GM12878 (cell line): Measurements from ENCODE around the gene ALG6. TPM values are rescaled to one million over a fixed set of nuclear protein-coding genes. Genes with fewer than 3 reads are reported as not detected.
"Not testable (repeated sequence)": the region's sequence is repeated elsewhere in the genome, so short reads cannot be mapped to it uniquely, and the experiment has no call there.

Experiments
- ATAC-seq: fragments of 200-7000 bp; cut with Tn5 transposase; 3 replicates; pipeline ENCODE4 v1.9.1; 2020; ENCODE audit warnings: mild to moderate bottlenecking, moderate library complexity
- BruUV-seq: library from RNA; stranded (reverse); fragments of 400-500 nt; replicated peaks from 2 replicates; lab custom pipeline; 2021; lab: Mats Ljungman, UMichigan
- CTCF ChIA-PET: fragments of 300-600 bp; sonication (Branson Sonifier 250); formaldehyde crosslinking; extraction: SDS; loops from one replicate; lab custom pipeline; 2021; ENCODE audit warnings: inconsistent platforms; lab: Yijun Ruan, JAX
- POLR2A ChIA-PET: fragments of 350-600 bp; formaldehyde crosslinking; extraction: SDS; loops from one replicate; lab custom pipeline; 2021; ENCODE audit warnings: inconsistent platforms; lab: Charles Lee
- RAD21 ChIA-PET: fragments of 300-600 bp; sonication (Branson Sonifier 250); formaldehyde crosslinking; loops from one replicate; lab custom pipeline; 2023; ENCODE audit warnings: antibody characterized with exemption; ENCODE audit not compliant: unreplicated experiment; lab: Charles Lee
- SMC1A ChIA-PET: fragments of 300-600 bp; sonication (Branson Sonifier 250); formaldehyde crosslinking; loops from one replicate; lab custom pipeline; 2023; ENCODE audit not compliant: unreplicated experiment, uncharacterized antibody; lab: Charles Lee
- DNase-seq: peaks from one replicate; pipeline ENCODE4 v3.0.0-alpha.2; 2011; ENCODE audit warnings: low read depth, low spot score
- FAIRE-seq: peaks from 3 replicates; lab custom pipeline; 2011; peaks lifted over from hg19 to GRCh38; lab: Jason Lieb, UNC
- H2AFZ ChIP-seq: 2 replicates; pipeline ENCODE4 v1.6.0; 2011; ENCODE audit warnings: low read depth, low read length, control low read depth; ENCODE audit not compliant: control insufficient read depth
- H3K27ac ChIP-seq: 2 replicates; pipeline ENCODE4 v1.5.1; 2011; ENCODE audit warnings: control low read depth; ENCODE audit not compliant: control insufficient read depth, insufficient read depth
- H3K27me3 ChIP-seq, 2 experiments: replicated peaks in 1 of 2; 2 replicates each; pipeline versions ENCODE4 v1.6.0 to v1.6.1; 2011; ENCODE audit warnings: low read length in 1 of 2; ENCODE audit not compliant: control insufficient read depth in 2 of 2, insufficient read depth in 2 of 2
- H3K36me3 ChIP-seq, 2 experiments: 2 replicates each; pipeline ENCODE4 v1.5.1; 2011; ENCODE audit warnings: low read length in 1 of 2; ENCODE audit not compliant: control insufficient read depth in 2 of 2, insufficient read depth in 2 of 2
- H3K4me1 ChIP-seq: 2 replicates; pipeline ENCODE4 v1.6.1; 2011; ENCODE audit warnings: mild to moderate bottlenecking, low read length, moderate library complexity, mixed read lengths; ENCODE audit not compliant: control insufficient read depth, insufficient read depth
- H3K4me2 ChIP-seq: 2 replicates; pipeline ENCODE4 v1.6.0; 2011; ENCODE audit warnings: control low read depth; ENCODE audit not compliant: control insufficient read depth, insufficient read depth
- H3K4me3 ChIP-seq: fragments of 200-600 bp; sonication (generic); 2 replicates; pipeline ENCODE4 v1.5.1; 2016
- H3K79me2 ChIP-seq: 2 replicates; pipeline ENCODE4 v1.6.0; 2011; ENCODE audit warnings: low read length; ENCODE audit not compliant: control insufficient read depth, insufficient read depth
- H3K9ac ChIP-seq: 2 replicates; pipeline ENCODE4 v1.8.0; 2011; ENCODE audit warnings: low read length, control low read depth, mixed read lengths; ENCODE audit not compliant: control insufficient read depth, insufficient read depth
- H3K9me3 ChIP-seq: replicated peaks from 3 replicates; pipeline ENCODE4 v1.5.1; 2011; ENCODE audit warnings: mild to moderate bottlenecking, low read length; ENCODE audit not compliant: control insufficient read depth, insufficient read depth
- H4K20me1 ChIP-seq: 2 replicates; pipeline ENCODE4 v1.6.0; 2011; ENCODE audit not compliant: control insufficient read depth, insufficient read depth
- CHD2 ChIP-seq: IDR thresholded peaks from 2 replicates; pipeline ENCODE4 v1.6.1; 2011; ENCODE audit warnings: low read depth, low read length, improper control_type of control experiment, borderline replicate concordance
- CREM ChIP-seq: IDR thresholded peaks from 2 replicates; pipeline ENCODE4 v1.6.1; 2014; ENCODE audit warnings: antibody characterized with exemption, low read depth
- HCFC1 ChIP-seq: fragments of 150-350 bp; IDR thresholded peaks from 2 replicates; pipeline ENCODE4 v1.6.1; 2014; ENCODE audit warnings: low read length
- SMAD1 ChIP-seq: fragments of 450-650 bp; IDR thresholded peaks from 2 replicates; pipeline ENCODE4 v1.6.1; 2018; ENCODE audit warnings: mild to moderate bottlenecking, low read depth; ENCODE audit not compliant: partially characterized antibody
- SUPT20H ChIP-seq: IDR thresholded peaks from 2 replicates; pipeline ENCODE4 v1.6.1; 2011; ENCODE audit warnings: low read depth, mild to moderate bottlenecking, low read length, moderate library complexity, borderline replicate concordance; ENCODE audit not compliant: control insufficient read depth
- WGBS: methylation state at CpG from one replicate; pipeline ENCODE4 v1.1.6; 2016; ENCODE audit warnings: low lambda C conversion rate; ENCODE audit not compliant: insufficient replicate concordance, insufficient coverage; ENCODE audit errors: missing lambda C conversion rate; 5-methylcytosine and 5-hydroxymethylcytosine counted together
- in situ Hi-C: fragments of 300-500 bp; cut with MboI; formaldehyde crosslinking; loops from 9 replicates; pipeline ENCODE4 v1.14.3; 2018; ENCODE audit warnings: mixed read lengths
- intact Hi-C: fragments of 100-400 bp; cut with micrococcal nuclease; formaldehyde crosslinking; loops from one replicate; pipeline ENCODE4 v1.14.2; 2022; ENCODE audit not compliant: unreplicated experiment
- polyA plus RNA-seq, 11 experiments: library from polyadenylated mRNA; depleted of rRNA in 4 of 11; unstranded in 6 of 11; stranded (reverse) in 5 of 11; fragments of >200 nt; fragmentation: Nextera tagmentation in 4 of 11; fragmentation: Illumina TruSeq in 1 of 11; extraction: Ambion mirVana in 4 of 11; extraction: Trizol in 1 of 11; gene quantifications; 1 replicate in 1 of 11; 2 replicates in 10 of 11; pipeline versions ENCODE4 v1.2.1 to v1.2.3, GENCODE V29; 2011 to 2016; ENCODE audit warnings: inconsistent platforms in 2 of 11, missing spikeins in 2 of 11, low read depth in 1 of 11
- total RNA-seq, 4 experiments: library from RNA; depleted of rRNA in 3 of 4; stranded (reverse); fragments of >200 nt in 3 of 4; fragmentation: Illumina TruSeq in 1 of 4; extraction: Trizol in 1 of 4; gene quantifications; 2 replicates each; pipeline versions ENCODE4 v1.2.1 to v1.2.3, GENCODE V29; 2013 to 2021
- TF ChIP-seq, protein P1 (sequence below): fragments of 450-650 bp; IDR thresholded peaks from 2 replicates; pipeline ENCODE4 v1.6.1; 2017; ENCODE audit warnings: mild to moderate bottlenecking, moderate library complexity
- TF ChIP-seq, protein P2 (sequence below): fragments of 450-650 bp; formaldehyde crosslinking; IDR thresholded peaks from 2 replicates; pipeline ENCODE4 v1.5.0; 2022; ENCODE audit warnings: mild to moderate bottlenecking, missing genetic modification characterization

Gene ALG6
- total and polyA plus RNA-seq, 10 of the 15 experiments (the other 5 are each of a cell fraction or from before 2014, with no cell fraction given): 13.8 to 28.5 (median 17.1) TPM

DNA sequence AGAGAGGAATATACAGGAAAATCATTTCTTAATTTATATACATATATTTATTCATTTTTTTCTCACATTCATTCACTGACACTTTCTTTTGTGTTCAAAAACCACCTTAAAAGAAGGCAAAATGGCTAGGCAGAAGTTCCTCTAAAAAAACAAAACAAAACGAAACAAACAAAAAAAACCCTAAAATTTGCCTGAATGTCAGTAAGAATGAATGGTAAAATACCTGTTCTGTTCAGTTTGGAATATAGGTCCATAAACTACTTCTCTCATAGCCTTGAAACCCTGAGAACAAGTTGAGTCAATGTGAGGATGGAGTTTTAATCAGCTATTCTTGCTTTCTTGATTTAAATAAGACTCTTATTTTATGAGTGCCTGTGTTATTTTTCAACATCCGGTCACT is 14.7 kb upstream of the ALG6 start:
- H3K9ac ChIP-seq: no peak overlapping the region
- H3K9me3 ChIP-seq: no peaks in the 10 kb centered on the region
- ChIA-PET SMC1A (interaction anchor here (0.9 to 1.1 kb wide), 2 partner anchors 23 to 97 kb away, joined by 3 read pairs; no protein-coding TSS in a partner anchor), POLR2A (no interaction called here), CTCF (interaction anchor here (0.9 kb wide), 1 partner anchor 21 kb away, joined by 3 read pairs; no protein-coding TSS in a partner anchor), RAD21 (no interaction called here)
- DNase-seq (no peak), FAIRE-seq (no peak), ATAC-seq (no peak)
- no peak overlapping the region for H3K27ac ChIP-seq
- in situ Hi-C loops: no loop called here
- TF ChIP-seq, protein P1, sequence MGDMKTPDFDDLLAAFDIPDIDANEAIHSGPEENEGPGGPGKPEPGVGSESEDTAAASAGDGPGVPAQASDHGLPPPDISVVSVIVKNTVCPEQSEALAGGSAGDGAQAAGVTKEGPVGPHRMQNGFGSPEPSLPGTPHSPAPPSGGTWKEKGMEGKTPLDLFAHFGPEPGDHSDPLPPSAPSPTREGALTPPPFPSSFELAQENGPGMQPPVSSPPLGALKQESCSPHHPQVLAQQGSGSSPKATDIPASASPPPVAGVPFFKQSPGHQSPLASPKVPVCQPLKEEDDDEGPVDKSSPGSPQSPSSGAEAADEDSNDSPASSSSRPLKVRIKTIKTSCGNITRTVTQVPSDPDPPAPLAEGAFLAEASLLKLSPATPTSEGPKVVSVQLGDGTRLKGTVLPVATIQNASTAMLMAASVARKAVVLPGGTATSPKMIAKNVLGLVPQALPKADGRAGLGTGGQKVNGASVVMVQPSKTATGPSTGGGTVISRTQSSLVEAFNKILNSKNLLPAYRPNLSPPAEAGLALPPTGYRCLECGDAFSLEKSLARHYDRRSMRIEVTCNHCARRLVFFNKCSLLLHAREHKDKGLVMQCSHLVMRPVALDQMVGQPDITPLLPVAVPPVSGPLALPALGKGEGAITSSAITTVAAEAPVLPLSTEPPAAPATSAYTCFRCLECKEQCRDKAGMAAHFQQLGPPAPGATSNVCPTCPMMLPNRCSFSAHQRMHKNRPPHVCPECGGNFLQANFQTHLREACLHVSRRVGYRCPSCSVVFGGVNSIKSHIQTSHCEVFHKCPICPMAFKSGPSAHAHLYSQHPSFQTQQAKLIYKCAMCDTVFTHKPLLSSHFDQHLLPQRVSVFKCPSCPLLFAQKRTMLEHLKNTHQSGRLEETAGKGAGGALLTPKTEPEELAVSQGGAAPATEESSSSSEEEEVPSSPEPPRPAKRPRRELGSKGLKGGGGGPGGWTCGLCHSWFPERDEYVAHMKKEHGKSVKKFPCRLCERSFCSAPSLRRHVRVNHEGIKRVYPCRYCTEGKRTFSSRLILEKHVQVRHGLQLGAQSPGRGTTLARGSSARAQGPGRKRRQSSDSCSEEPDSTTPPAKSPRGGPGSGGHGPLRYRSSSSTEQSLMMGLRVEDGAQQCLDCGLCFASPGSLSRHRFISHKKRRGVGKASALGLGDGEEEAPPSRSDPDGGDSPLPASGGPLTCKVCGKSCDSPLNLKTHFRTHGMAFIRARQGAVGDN: no peak
- TF ChIP-seq CHD2: no peak
- no peak for TF ChIP-seq SMAD1
- TF ChIP-seq CREM: no peak
- no peak for TF ChIP-seq HCFC1
- no peak for TF ChIP-seq SUPT20H
- TF ChIP-seq, protein P2, sequence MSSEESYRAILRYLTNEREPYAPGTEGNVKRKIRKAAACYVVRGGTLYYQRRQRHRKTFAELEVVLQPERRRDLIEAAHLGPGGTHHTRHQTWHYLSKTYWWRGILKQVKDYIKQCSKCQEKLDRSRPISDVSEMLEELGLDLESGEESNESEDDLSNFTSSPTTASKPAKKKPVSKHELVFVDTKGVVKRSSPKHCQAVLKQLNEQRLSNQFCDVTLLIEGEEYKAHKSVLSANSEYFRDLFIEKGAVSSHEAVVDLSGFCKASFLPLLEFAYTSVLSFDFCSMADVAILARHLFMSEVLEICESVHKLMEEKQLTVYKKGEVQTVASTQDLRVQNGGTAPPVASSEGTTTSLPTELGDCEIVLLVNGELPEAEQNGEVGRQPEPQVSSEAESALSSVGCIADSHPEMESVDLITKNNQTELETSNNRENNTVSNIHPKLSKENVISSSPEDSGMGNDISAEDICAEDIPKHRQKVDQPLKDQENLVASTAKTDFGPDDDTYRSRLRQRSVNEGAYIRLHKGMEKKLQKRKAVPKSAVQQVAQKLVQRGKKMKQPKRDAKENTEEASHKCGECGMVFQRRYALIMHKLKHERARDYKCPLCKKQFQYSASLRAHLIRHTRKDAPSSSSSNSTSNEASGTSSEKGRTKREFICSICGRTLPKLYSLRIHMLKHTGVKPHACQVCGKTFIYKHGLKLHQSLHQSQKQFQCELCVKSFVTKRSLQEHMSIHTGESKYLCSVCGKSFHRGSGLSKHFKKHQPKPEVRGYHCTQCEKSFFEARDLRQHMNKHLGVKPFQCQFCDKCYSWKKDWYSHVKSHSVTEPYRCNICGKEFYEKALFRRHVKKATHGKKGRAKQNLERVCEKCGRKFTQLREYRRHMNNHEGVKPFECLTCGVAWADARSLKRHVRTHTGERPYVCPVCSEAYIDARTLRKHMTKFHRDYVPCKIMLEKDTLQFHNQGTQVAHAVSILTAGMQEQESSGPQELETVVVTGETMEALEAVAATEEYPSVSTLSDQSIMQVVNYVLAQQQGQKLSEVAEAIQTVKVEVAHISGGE (CRISPR knock-in tag): no peak
- H4K20me1 ChIP-seq: no peaks in the 10 kb centered on the region
- no peaks in the 10 kb centered on the region for H3K36me3 ChIP-seq
- no peak overlapping the region for H2AFZ ChIP-seq
- H3K4me1 ChIP-seq: no peaks in the 10 kb centered on the region
- no peaks in the 10 kb centered on the region; a peak in 2 of 4 replicates for H3K27me3 ChIP-seq
- H3K79me2 ChIP-seq: no peaks in the 10 kb centered on the region
- H3K4me3 ChIP-seq: no peak overlapping the region
- H3K4me2 ChIP-seq: no peak overlapping the region
- WGBS: 45% methylated on average over 2 of the region's 2 CpGs
- intact Hi-C loops: no loop called here
- no TSS peak for BruUV-seq

DNA sequence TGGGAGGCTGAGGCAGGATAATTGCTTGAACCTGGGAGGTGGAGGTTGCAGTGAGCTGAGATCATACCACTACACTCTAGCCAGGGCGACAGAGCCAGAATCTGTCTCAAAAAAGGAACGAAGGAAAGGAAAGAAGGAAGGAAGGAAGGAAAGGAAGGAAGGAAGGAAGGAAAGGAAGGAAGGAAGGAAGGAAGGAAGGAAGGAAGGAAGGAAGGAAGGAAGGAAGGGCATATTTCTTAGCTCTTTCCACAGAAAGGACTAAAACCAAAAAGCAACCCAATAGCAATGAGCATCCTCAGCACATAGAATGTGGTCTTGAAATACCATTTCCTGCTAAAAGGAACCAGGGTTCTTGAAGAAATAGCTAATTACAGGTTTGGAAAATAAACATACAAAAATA is 11.2 kb upstream of the ALG6 start:
- BruUV-seq, POLR2A ChIA-PET, H3K4me1 ChIP-seq, in situ Hi-C loops, FAIRE-seq, H3K4me2 ChIP-seq, H4K20me1 ChIP-seq, H3K36me3 ChIP-seq, intact Hi-C loops, H3K27me3 ChIP-seq, H3K9me3 ChIP-seq, DNase-seq, H3K27ac ChIP-seq, H3K9ac ChIP-seq, H3K79me2 ChIP-seq, ATAC-seq, H3K4me3 ChIP-seq, RAD21 ChIA-PET, H2AFZ ChIP-seq: not testable (repeated sequence)
- WGBS: 0% methylated on average over 2 of the region's 2 CpGs
- CTCF ChIA-PET: interaction anchor here (0.6 kb wide), 2 partner anchors 20 to 129 kb away, joined by 4 to 5 read pairs; no protein-coding TSS in a partner anchor
- SMC1A ChIA-PET: interaction anchor here (1.2 kb wide), 1 partner anchor 21 kb away, joined by 3 read pairs; no protein-coding TSS in a partner anchor
